Heart right ventricle (tissue), 16 donors: ENCODE data around the gene THSD4. TPM values are rescaled to one million over a fixed set of nuclear protein-coding genes. Genes with fewer than 3 reads are reported as not detected.
"Not testable (repeated sequence)": the region's sequence is repeated elsewhere in the genome, so short reads cannot be mapped to it uniquely, and the experiment has no call there.

Experiments used
- ATAC-seq, 8 donors: fragments of 200-7000 bp; cut with Tn5 transposase; one replicate each; pipeline ENCODE4 v1.9.1; 2020; ENCODE audit warnings: mild to moderate bottlenecking in 8 of 8, moderate library complexity in 8 of 8, moderate number of reproducible peaks in 1 of 8
- DNase-seq, 2 donors: peaks; one replicate each; pipeline ENCODE4 v3.0.0-alpha.2; 2020
- H3K27ac ChIP-seq, 10 donors: fragments of 200-600 bp; sonication (generic) in 2 of 10; one replicate each; pipeline versions ENCODE4 v1.5.0 to v1.8.0; 2020 to 2022; ENCODE audit warnings: mild to moderate bottlenecking in 3 of 10
- H3K27me3 ChIP-seq, 7 donors: fragments of 200-600 bp; one replicate each; pipeline ENCODE4 v1.8.0; 2021 to 2022; ENCODE audit warnings: mild to moderate bottlenecking in 2 of 7
- H3K36me3 ChIP-seq, 9 donors: fragments of 200-600 bp; sonication (generic) in 1 of 9; one replicate each; pipeline versions ENCODE4 v1.5.0 to v1.8.0; 2020 to 2022; ENCODE audit warnings: mild to moderate bottlenecking in 2 of 9
- H3K4me1 ChIP-seq, 9 donors: fragments of 200-600 bp; sonication (generic) in 1 of 9; one replicate each; pipeline versions ENCODE4 v1.5.0 to v1.8.0; 2020 to 2022; ENCODE audit warnings: mild to moderate bottlenecking in 4 of 9
- H3K4me3 ChIP-seq, 10 donors: fragments of 200-600 bp; sonication (generic) in 2 of 10; one replicate each; pipeline versions ENCODE4 v1.5.0 to v1.8.0; 2020 to 2022; ENCODE audit warnings: mild to moderate bottlenecking in 7 of 10, moderate library complexity in 2 of 10
- H3K9me3 ChIP-seq, 11 donors: fragments of 200-600 bp in 10 of 11; sonication (generic) in 2 of 11; one replicate each; pipeline versions ENCODE4 v1.5.0 to v1.8.0; 2013 to 2022; ENCODE audit warnings: mild to moderate bottlenecking in 2 of 11, control low read depth in 1 of 11, moderate library complexity in 1 of 11
- CTCF ChIP-seq, 9 donors: fragments of 200-600 bp; sonication (generic) in 2 of 9; IDR thresholded peaks; one replicate each; pipeline versions ENCODE4 v1.5.0 to v1.8.0; 2021 to 2022; ENCODE audit warnings: antibody characterized with exemption in 9 of 9, mild to moderate bottlenecking in 5 of 9, moderate library complexity in 1 of 9
- WGBS, 2 donors: extraction: QIAGEN DNeasy Blood & Tissue Kit; methylation state at CpG; one replicate each; pipeline ENCODE4 v1.1.7; 2013; ENCODE audit warnings: inconsistent platforms in 1 of 2; 5-methylcytosine and 5-hydroxymethylcytosine counted together
- intact Hi-C, 10 donors: fragments of 100-400 bp; cut with DNase I; formaldehyde crosslinking; loops; one replicate each; pipeline versions ENCODE4 v1.11.1 to v1.14.2; 2022
- polyA plus RNA-seq, 2 donors: library from polyadenylated mRNA; stranded (reverse); fragments of 200-250 nt; gene quantifications; one replicate each; pipeline ENCODE4 v1.2.3, GENCODE V29; 2013
- total RNA-seq, 10 donors: library from RNA; stranded (reverse); fragmentation: NEBNext Ultra II Directional in 3 of 10; extraction: Animal tissue kit (Norgen Biotek cat#: 25700) in 3 of 10; gene quantifications; one replicate each; pipeline versions ENCODE4 v1.2.1 to v1.2.4, GENCODE V29; 2021 to 2023
- donor health status: Arrhythmogenic right ventricular cardiomyopathy.
- donor health status: ischemic (EF 13 %, LVEDD 7.1; RV severe dilation, severe dysfunction).
- donor health status: healthy with polysubstance abuse.
- donor health status: DM: no; HTN: yes; CAD: no.
- donor health status: DM: no; HTN: no; CAD: no.
- donor health status: ischemic (EF 25% LVEDD 6.9; RV normal size, moderate dysfunction).
- donor health status: ischemic (EF 25% LVEDD 5.7; RV mildly dilated, moderate dysfunction).
- donor health status: healthy.
- donor health status: DM: yes; HTN: yes; CAD: no.
- donor health status: Ischemic cardiomyopathy.
- donor health status: ischemic (EF 35%, LVEDD 5.7; RV mildly dilated, moderate dysfunction).
- donor health status: nonischemic (EF 11% LVEDD 7.7; RV severe dilation, severe dysfunction).
- donor health status: DM: yes; HTN: yes; CAD: no.
- donor health status: PGD.
- donor health status: ischemic (EF 29% LVEDD 5.4; RV normal size, mild dysfunction).
- donor health status: nonischemic (EF 23%, LVEDD 6.1; RV moderate dilation, normal function).

Gene THSD4
- total and polyA plus RNA-seq, 12 donors = 20.8 to 212 (median 139) TPM

GRCh38 chr15:71125831-71126450 lies 10.7 kb downstream of the THSD4 start:
- WGBS, 2 donors = 76 to 80% methylated on average over 14 of the region's 14 CpGs
- peak in 7 of 8 donors; percentile 18 to 58 (median 50) for ATAC-seq

GRCh38 chr15:71127083-71127482 lies 11.8 kb downstream of the THSD4 start:
- Histone ChIP-seq H3K36me3 (no peaks in the 10 kb centered on the region), H3K9me3 (peaks cover 0 to 8% (median 0%) of the 10 kb centered on the region in 11 donors), H3K4me1 (peaks cover 0 to 66% (median 36%) of the 10 kb centered on the region in 9 donors), H3K4me3 (no peak overlapping the region), H3K27me3 (no peaks in the 10 kb centered on the region), H3K27ac (peak overlapping the region in 4 of 10 donors; percentile 67 to 88 (median 71))
- ATAC-seq = no peak
- no peak for TF ChIP-seq CTCF (IDR thresholded peaks at IDR 0.05)
- no peak for DNase-seq
- intact Hi-C loops = loop anchor here in 2 of 10 donors (10.0 kb wide), 2 partner anchors 58 to 108 kb away; no protein-coding TSS in a partner anchor

More at GRCh38 chr15:71125831-71126450, 10.7 kb downstream of the THSD4 start:
- Histone ChIP-seq H3K27ac (peak overlapping the region in 9 of 10 donors; percentile 12 to 88 (median 78)), H3K36me3 (no peaks in the 10 kb centered on the region), H3K4me1 (peaks cover 0 to 71% (median 37%) of the 10 kb centered on the region in 9 donors), H3K27me3 (no peaks in the 10 kb centered on the region), H3K9me3 (peaks cover 0 to 8% (median 0%) of the 10 kb centered on the region in 11 donors), H3K4me3 (no peak overlapping the region)
- TF ChIP-seq CTCF (IDR thresholded peaks at IDR 0.05) = peak in 6 of 9 donors; percentile 14 to 35 (median 25)
- DNase-seq = no peak
- intact Hi-C loops = loop anchor here in 2 of 10 donors (10.0 kb wide), 2 partner anchors 59 to 109 kb away; no protein-coding TSS in a partner anchor

- peaks cover 0 to 66% (median 32%) of the 10 kb centered on the region in 9 donors for H3K4me1 ChIP-seq
- intact Hi-C loops = loop anchor here in 2 of 10 donors (10.0 kb wide), 2 partner anchors 57 to 107 kb away; no protein-coding TSS in a partner anchor
- peak in 4 of 8 donors; percentile 49 to 62 (median 58) for ATAC-seq
- WGBS, 2 donors = 51 to 63% methylated on average over 6 of the region's 6 CpGs
- H3K36me3 ChIP-seq, H3K4me3 ChIP-seq, H3K27me3 ChIP-seq, H3K9me3 ChIP-seq, DNase-seq: not testable (repeated sequence)
- H3K27ac ChIP-seq = peak overlapping the region; percentile 14 to 88 (median 60)
Observed at GRCh38 chr15:71128159-71128558, 12.9 kb downstream of the THSD4 start.

- no peaks in the 10 kb centered on the region for H3K36me3 ChIP-seq
- WGBS, 2 donors = 74 to 76% methylated on average over 6 of the region's 6 CpGs
- no peak for DNase-seq
- peaks cover 0 to 8% (median 0%) of the 10 kb centered on the region in 11 donors for H3K9me3 ChIP-seq
- peaks cover 0 to 66% (median 35%) of the 10 kb centered on the region in 9 donors for H3K4me1 ChIP-seq
- intact Hi-C loops = loop anchor here in 2 of 10 donors (10.0 kb wide), 2 partner anchors 56 to 106 kb away; no protein-coding TSS in a partner anchor
- no peaks in the 10 kb centered on the region for H3K27me3 ChIP-seq
- H3K4me3 ChIP-seq = no peak overlapping the region
- ATAC-seq = no peak
- no peak for TF ChIP-seq CTCF (IDR thresholded peaks at IDR 0.05)
- peak overlapping the region; percentile 14 to 88 (median 57) for H3K27ac ChIP-seq
Observed at GRCh38 chr15:71128939-71129562, 13.8 kb downstream of the THSD4 start.
